T-helper 1 cell (primary cell): Measurements from ENCODE around the gene WFDC1.
A peak's percentile ranks its signal among the peaks of the same experiment; 100 is the strongest.

Experiments
- DNase-seq, 5 donors: peaks; one replicate each; pipeline ENCODE4 v3.0.0-alpha.2; 2012 to 2020

Gene WFDC1

GRCh38 chr16:84274515-84274914 is 20.2 kb upstream of the WFDC1 start:
- no peak for DNase-seq

- DNase-seq, result no peak
Observed at GRCh38 chr16:84275585-84276151, 19.0 kb upstream of the WFDC1 start.

- peak; percentile 40 to 66 (median 49) for DNase-seq
Observed at GRCh38 chr16:84277244-84277823, 17.3 kb upstream of the WFDC1 start.

- DNase-seq, result no peak
Observed at GRCh38 chr16:84278333-84278732, 16.3 kb upstream of the WFDC1 start.

- no peak for DNase-seq
Observed at GRCh38 chr16:84278968-84279367, 15.7 kb upstream of the WFDC1 start.

GRCh38 chr16:84279881-84280280 is 14.8 kb upstream of the WFDC1 start:
- no peak for DNase-seq

- no peak for DNase-seq
Observed at GRCh38 chr16:84281074-84281473, 13.6 kb upstream of the WFDC1 start.

- no peak for DNase-seq
Observed at GRCh38 chr16:84282533-84282932, 12.1 kb upstream of the WFDC1 start.

- no peak for DNase-seq
Observed at GRCh38 chr16:84283314-84284153, 11.1 kb upstream of the WFDC1 start.

GRCh38 chr16:84284154-84284722 is 10.4 kb upstream of the WFDC1 start:
- DNase-seq, result no peak

GRCh38 chr16:84286578-84287240 is 8.0 kb upstream of the WFDC1 start:
- DNase-seq, result no peak

GRCh38 chr16:84288902-84289301 is 5.8 kb upstream of the WFDC1 start:
- no peak for DNase-seq

GRCh38 chr16:84291226-84291625 is 3.5 kb upstream of the WFDC1 start:
- DNase-seq, result no peak

- no peak for DNase-seq
Observed at GRCh38 chr16:84292011-84292410, 2.7 kb upstream of the WFDC1 start.

- DNase-seq, result no peak
Observed at GRCh38 chr16:84293406-84293805, 1.3 kb upstream of the WFDC1 start.

GRCh38 chr16:84294117-84294516 is 561 bp upstream of the WFDC1 start:
- no peak for DNase-seq

GRCh38 chr16:84295203-84295860 is 654 bp downstream of the WFDC1 start:
- DNase-seq, result no peak

GRCh38 chr16:84298376-84298899 is 3.8 kb downstream of the WFDC1 start:
- no peak for DNase-seq

GRCh38 chr16:84299734-84300440 is 5.2 kb downstream of the WFDC1 start:
- no peak for DNase-seq

GRCh38 chr16:84302111-84302954 is 7.7 kb downstream of the WFDC1 start:
- no peak for DNase-seq

GRCh38 chr16:84303023-84303422 is 8.3 kb downstream of the WFDC1 start:
- DNase-seq, result no peak
